CD14-positive monocyte (primary cell): ENCODE results near the gene KLHL40. TPM values are rescaled to one million over a fixed set of nuclear protein-coding genes. Genes with fewer than 3 reads are reported as not detected.

Source experiments
- DNase-seq, 3 donors: peaks; one replicate each; pipeline ENCODE4 v3.0.0-alpha.2; 2011 to 2022
- H2AFZ ChIP-seq: 2 replicates; pipeline ENCODE4 v1.6.0; 2012; ENCODE audit warnings: mild to moderate bottlenecking, low read depth, low read length, inconsistent platforms; ENCODE audit not compliant: insufficient read depth, poor library complexity, severe bottlenecking
- H3K27ac ChIP-seq, 2 donors: 1 replicate in 1 of 2; 2 replicates in 1 of 2; pipeline ENCODE4 v1.5.1; 2012 to 2013; ENCODE audit warnings: low read length in 2 of 2, control low read depth in 1 of 2, inconsistent platforms in 1 of 2, low read depth in 1 of 2, mild to moderate bottlenecking in 1 of 2
- H3K27me3 ChIP-seq, 2 donors: one replicate each; pipeline versions ENCODE4 v1.6.0 to v1.6.1; 2011 to 2013; ENCODE audit warnings: low read length in 2 of 2; ENCODE audit not compliant: control insufficient read depth in 2 of 2, insufficient read depth in 2 of 2
- H3K36me3 ChIP-seq, 2 donors: replicated peaks in 1 of 2; 1 replicate in 1 of 2; 2 replicates in 1 of 2; pipeline versions ENCODE4 v1.5.1 to v1.6.1; 2012 to 2013; ENCODE audit warnings: low read length in 2 of 2, control low read depth in 1 of 2, inconsistent platforms in 1 of 2, mild to moderate bottlenecking in 1 of 2; ENCODE audit not compliant: insufficient read depth in 2 of 2, control insufficient read depth in 1 of 2
- H3K4me1 ChIP-seq, 2 donors: 1 replicate in 1 of 2; 2 replicates in 1 of 2; pipeline versions ENCODE4 v1.5.1 to v1.6.1; 2012 to 2013; ENCODE audit warnings: low read length in 2 of 2, control low read depth in 1 of 2, inconsistent platforms in 1 of 2, mild to moderate bottlenecking in 1 of 2, moderate library complexity in 1 of 2; ENCODE audit not compliant: insufficient read depth in 2 of 2, control insufficient read depth in 1 of 2
- H3K4me2 ChIP-seq: replicated peaks from 2 replicates; pipeline ENCODE3; 2012; ENCODE audit warnings: low read length, moderate library complexity, mild to moderate bottlenecking; ENCODE audit not compliant: poor library complexity, severe bottlenecking; ENCODE audit errors: extremely low read depth
- H3K4me3 ChIP-seq, 3 experiments: fragments of 200-600 bp in 1 of 3; sonication (generic) in 1 of 3; replicated peaks in 1 of 3; 1 replicate in 2 of 3; 2 replicates in 1 of 3; pipeline ENCODE4 v1.5.1; 2011 to 2013; ENCODE audit warnings: low read length in 3 of 3, mild to moderate bottlenecking in 3 of 3, control low read depth in 2 of 3, low read depth in 2 of 3, inconsistent platforms in 1 of 3, moderate library complexity in 1 of 3
- H3K79me2 ChIP-seq: 2 replicates; pipeline ENCODE4 v1.6.0; 2012; ENCODE audit warnings: mild to moderate bottlenecking, control low read depth, inconsistent platforms, low read length, moderate library complexity; ENCODE audit not compliant: insufficient read depth
- H3K9ac ChIP-seq: 2 replicates; pipeline ENCODE4 v1.6.0; 2017; ENCODE audit warnings: low read length, mild to moderate bottlenecking; ENCODE audit not compliant: insufficient read depth, poor library complexity, severe bottlenecking
- H3K9me3 ChIP-seq, 2 donors: replicated peaks in 1 of 2; 1 replicate in 1 of 2; 2 replicates in 1 of 2; pipeline versions ENCODE4 v1.5.1 to v1.6.1; 2012 to 2013; ENCODE audit warnings: low read length in 2 of 2, control low read depth in 1 of 2; ENCODE audit not compliant: control insufficient read depth in 1 of 2, insufficient read depth in 1 of 2
- H4K20me1 ChIP-seq: 2 replicates; pipeline ENCODE4 v1.6.0; 2012; ENCODE audit warnings: mild to moderate bottlenecking, low read length, control low read depth, moderate library complexity; ENCODE audit not compliant: insufficient read depth
- H3K27ac Mint-ChIP-seq, 7 donors: one replicate each; pipeline ENCODE4 v1.8.0; 2020; ENCODE audit warnings: mild to moderate bottlenecking in 7 of 7, mixed read lengths in 7 of 7, moderate library complexity in 6 of 7, inconsistent platforms in 2 of 7
- H3K27me3 Mint-ChIP-seq, 3 donors: one replicate each; pipeline ENCODE4 v1.8.0; 2021 to 2022; ENCODE audit warnings: low read depth in 3 of 3, mild to moderate bottlenecking in 3 of 3, mixed read lengths in 3 of 3, moderate library complexity in 3 of 3, inconsistent platforms in 1 of 3
- H3K36me3 Mint-ChIP-seq, 2 donors: one replicate each; pipeline ENCODE4 v1.8.0; 2020; ENCODE audit warnings: mixed read lengths in 2 of 2, inconsistent platforms in 1 of 2, mild to moderate bottlenecking in 1 of 2
- H3K4me1 Mint-ChIP-seq: one replicate; pipeline ENCODE4 v1.8.0; 2020; ENCODE audit warnings: mild to moderate bottlenecking, mixed read lengths
- H3K4me3 Mint-ChIP-seq, 2 donors: one replicate each; pipeline ENCODE4 v1.8.0; 2020; ENCODE audit warnings: mild to moderate bottlenecking in 2 of 2, mixed read lengths in 2 of 2, moderate library complexity in 1 of 2
- H3K9me3 Mint-ChIP-seq, 7 donors: one replicate each; pipeline ENCODE4 v1.8.0; 2020 to 2022; ENCODE audit warnings: mixed read lengths in 7 of 7, mild to moderate bottlenecking in 6 of 7, moderate library complexity in 6 of 7, inconsistent platforms in 2 of 7
- CTCF ChIP-seq: fragments of 200-600 bp; IDR thresholded peaks from one replicate; pipeline ENCODE4 v1.8.0; 2022; ENCODE audit warnings: antibody characterized with exemption, mild to moderate bottlenecking
- WGBS: methylation state at CpG from one replicate; pipeline ENCODE4 v1.1.5; 2013; ENCODE audit warnings: missing lambda C conversion rate; ENCODE audit not compliant: insufficient coverage; 5-methylcytosine and 5-hydroxymethylcytosine counted together
- intact Hi-C, 2 donors: fragments of 100-400 bp; cut with micrococcal nuclease; formaldehyde crosslinking; loops; one replicate each; pipeline versions ENCODE4 v1.15.0 to v1.15.1; 2023
- polyA plus RNA-seq, 3 donors: library from polyadenylated mRNA; depleted of rRNA in 1 of 3; unstranded in 2 of 3; stranded (reverse) in 1 of 3; fragments of 300-500 nt in 2 of 3; fragments of >200 nt in 1 of 3; fragmentation: Illumina TruSeq in 2 of 3; gene quantifications; 1 replicate in 2 of 3; 2 replicates in 1 of 3; pipeline ENCODE4 v1.2.3, GENCODE V29; 2012 to 2021

The KLHL40 gene
- polyA plus RNA-seq, 3 donors: not detected

- intact Hi-C loops: no loop called here
- Histone ChIP-seq H4K20me1 (no peaks in the 10 kb centered on the region), H3K27ac (no peak overlapping the region), H3K9me3 (no peaks in the 10 kb centered on the region), H3K4me1 (no peaks in the 10 kb centered on the region), H3K36me3 (no peaks in the 10 kb centered on the region), H3K27me3 (no peaks in the 10 kb centered on the region), H3K79me2 (no peaks in the 10 kb centered on the region), H2AFZ (no peak overlapping the region), H3K9ac (no peak overlapping the region), H3K4me3 (no peak overlapping the region), H3K4me2 (no peak overlapping the region)
- peaks cover 2% of the 10 kb centered on the region for H3K4me1 Mint-ChIP-seq
- no peak for TF ChIP-seq CTCF
- peaks cover 6 to 20% (median 7%) of the 10 kb centered on the region in 3 donors for H3K27me3 Mint-ChIP-seq
- no peak for DNase-seq
- no peak overlapping the region for H3K27ac Mint-ChIP-seq
- H3K9me3 Mint-ChIP-seq: no peaks in the 10 kb centered on the region
- H3K4me3 Mint-ChIP-seq: no peak overlapping the region
- no peaks in the 10 kb centered on the region for H3K36me3 Mint-ChIP-seq
Observed at GRCh38 chr3:42694366-42694765, 9.0 kb downstream of the KLHL40 start.

DNA sequence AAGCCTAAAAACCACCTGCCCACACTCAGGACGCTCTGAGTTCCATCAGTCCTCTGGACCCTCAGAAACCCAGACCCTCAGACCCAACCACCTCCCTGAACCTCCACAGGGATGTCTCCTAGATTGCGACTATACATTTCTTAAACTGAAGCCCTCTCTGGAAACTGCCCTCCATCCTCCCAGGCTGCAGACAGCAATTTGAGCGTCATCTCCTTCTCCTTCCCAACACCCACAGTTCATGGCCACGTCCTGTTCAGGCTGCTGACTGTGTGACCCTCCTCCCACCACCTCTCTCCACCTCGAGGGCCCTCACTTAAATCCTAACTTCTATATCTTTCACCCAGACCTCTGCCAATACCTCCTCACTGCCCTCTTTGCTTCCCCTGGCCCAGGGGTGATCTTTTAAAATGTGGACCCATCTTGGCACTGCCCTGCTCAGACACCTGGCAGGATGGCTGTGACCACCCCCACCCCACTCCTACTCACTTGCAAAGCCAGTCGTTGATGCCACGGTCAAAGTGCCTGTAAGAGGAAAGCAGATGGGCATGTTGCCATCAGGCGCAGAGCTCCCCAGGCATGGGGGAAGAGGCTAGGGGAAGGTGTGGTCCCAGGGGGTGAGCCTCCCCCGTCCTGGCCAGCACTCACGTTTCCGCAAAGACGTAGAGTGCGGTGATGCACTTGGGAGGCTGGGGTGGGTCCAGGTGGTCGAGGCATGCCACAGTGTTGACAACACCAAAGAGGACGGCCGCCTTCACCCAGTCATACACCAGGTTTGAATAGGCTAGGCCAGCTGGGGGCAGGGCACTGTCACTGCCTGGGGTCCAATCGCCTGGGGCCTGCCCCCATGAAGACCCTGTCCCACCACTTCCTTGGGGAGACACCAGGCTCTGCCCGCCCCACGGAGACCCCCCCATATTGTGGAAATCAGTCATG, 11.3 kb downstream of the KLHL40 start:
- H3K27me3 ChIP-seq: no peaks in the 10 kb centered on the region

More for the DNA sequence above, 11.3 kb downstream of the KLHL40 start:
- Histone ChIP-seq H3K27ac (no peak overlapping the region), H3K36me3 (no peaks in the 10 kb centered on the region), H3K4me1 (no peaks in the 10 kb centered on the region), H2AFZ (no peak overlapping the region), H4K20me1 (no peaks in the 10 kb centered on the region), H3K79me2 (no peaks in the 10 kb centered on the region), H3K9me3 (no peaks in the 10 kb centered on the region), H3K4me3 (no peak overlapping the region), H3K9ac (no peak overlapping the region), H3K4me2 (no peak overlapping the region)
- H3K27ac Mint-ChIP-seq: no peak overlapping the region
- 82% methylated on average over 13 of the region's 19 CpGs for WGBS
- peaks cover 3% of the 10 kb centered on the region for H3K4me1 Mint-ChIP-seq
- TF ChIP-seq CTCF: no peak
- no peaks in the 10 kb centered on the region for H3K36me3 Mint-ChIP-seq
- H3K4me3 Mint-ChIP-seq: no peak overlapping the region
- intact Hi-C loops: no loop called here
- H3K9me3 Mint-ChIP-seq: no peaks in the 10 kb centered on the region
- H3K27me3 Mint-ChIP-seq: peaks cover 4 to 15% (median 7%) of the 10 kb centered on the region in 3 donors
- no peak for DNase-seq
